HG03457 (cell line): ENCODE data around the gene GIT1.
A peak's percentile ranks its signal among the peaks of the same experiment; 100 is the strongest.

Experiments used
- ATAC-seq: cut with Tn5 transposase; IDR thresholded peaks from one replicate; pipeline ENCODE4 v1.9.1; 2021; ENCODE audit warnings: moderate number of reproducible peaks; ENCODE audit not compliant: unreplicated experiment

The GIT1 gene

DNA sequence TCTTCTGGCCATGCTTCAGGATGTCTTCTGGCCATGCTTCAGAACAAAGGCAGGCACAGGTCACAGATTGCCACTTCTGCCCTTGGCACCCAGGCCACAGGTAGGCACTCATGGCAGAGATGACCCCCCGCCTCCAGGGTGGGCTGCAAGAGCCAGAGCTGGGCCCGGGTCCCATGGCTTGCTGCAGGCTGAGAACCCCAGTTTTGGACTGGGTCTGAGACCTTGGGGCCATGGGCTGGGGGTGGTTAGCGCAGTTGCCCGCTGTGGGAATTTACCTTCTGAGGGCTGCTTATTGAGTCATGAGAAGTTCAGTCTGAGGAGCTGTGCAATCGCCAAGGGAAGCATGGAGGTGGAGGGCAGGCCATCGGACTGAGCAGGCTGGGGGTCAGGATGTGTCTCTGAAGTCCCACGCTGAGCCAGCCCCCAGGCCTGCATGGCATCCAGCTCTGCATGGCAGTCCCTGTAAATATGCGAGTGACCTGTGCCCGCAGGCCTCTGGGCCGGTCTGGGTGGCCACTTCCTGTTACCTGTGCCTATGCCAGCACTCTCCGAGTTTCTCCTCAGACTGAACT is 5.2 kb upstream of the GIT1 start:
- ATAC-seq, result no peak

DNA sequence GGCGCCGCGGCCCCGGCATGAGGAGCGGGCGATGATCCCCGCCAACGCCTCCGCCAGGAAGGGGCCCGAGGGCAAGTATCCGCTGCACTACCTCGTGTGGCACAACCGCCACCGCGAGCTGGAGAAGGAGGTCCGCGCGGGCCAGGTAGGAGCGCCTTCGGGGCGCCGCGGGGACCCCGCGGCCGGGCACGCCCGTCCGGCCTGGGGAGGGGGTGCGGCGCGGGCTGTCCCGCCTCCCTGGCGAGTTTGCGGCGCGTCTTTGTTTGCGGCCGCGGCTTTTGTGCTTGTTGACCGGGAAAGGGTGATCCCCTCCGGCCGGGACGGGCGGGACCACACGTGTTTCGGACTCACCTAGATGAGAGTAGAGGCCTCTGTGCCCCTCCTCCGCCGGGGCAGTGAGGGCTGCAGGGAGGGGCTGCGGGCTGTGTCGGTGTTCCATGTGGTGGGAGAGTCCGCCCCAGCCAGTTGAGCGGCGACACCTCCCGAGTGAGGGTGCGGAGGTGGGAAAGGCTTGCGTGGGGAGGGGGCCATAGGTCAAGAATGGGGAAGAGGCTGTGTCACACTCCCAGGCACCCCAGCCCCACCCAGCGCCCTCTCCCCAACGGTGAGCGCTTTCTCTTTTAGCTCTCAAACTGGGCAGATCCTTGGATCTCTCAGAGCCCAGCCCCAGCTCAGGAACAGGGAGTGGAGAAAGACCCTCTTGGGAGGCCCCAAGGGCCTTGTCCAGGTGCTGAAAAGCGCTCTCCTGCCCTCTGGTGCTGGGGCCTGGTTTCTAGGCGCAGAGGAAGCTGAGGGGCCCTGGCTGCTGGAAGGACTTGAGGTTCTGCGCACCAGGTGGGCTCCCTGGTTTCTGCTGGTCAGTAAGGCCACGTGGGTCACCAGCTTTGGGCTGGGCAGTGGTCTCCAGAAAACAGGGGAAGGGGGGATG is 4.4 kb upstream of the GIT1 start:
- ATAC-seq, result no peak

DNA sequence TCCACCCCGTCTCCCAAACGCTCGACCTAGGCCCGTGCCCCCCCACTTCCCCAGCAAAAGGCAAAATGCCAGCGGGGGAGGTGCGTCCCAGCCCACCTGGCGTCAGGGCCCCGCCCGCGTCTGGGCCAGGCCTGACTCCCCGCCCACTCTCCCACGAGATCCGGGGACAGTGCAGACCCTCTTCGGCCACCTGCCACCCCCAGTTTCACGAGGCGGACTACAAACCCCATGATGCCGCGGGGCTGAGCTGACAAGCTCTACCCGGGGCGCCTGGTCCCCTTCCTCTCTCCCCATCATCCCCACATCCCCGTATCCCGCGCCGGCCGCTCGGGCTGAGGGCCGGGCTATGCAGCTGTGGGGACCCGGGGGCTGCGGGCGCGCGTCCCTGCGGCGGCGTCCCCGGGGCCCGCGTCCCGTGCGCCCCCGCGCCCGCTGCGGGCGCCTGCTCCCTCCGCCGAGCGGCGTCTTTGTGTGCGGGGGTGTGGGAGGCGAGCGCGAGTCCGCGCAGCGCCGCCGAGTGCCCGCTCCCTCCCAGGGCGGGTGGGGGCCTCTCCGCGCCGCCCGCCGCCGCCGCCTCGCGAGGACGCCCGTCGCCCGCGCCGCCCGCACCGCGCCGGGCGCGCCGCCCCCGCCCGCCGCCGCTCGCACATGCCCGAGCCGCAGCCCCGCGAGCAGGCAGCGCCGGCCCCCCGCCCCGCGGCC is 3.6 kb upstream of the GIT1 start, which contains the start of gene ANKRD13B:
Gene ANKRD13B (plus strand): TSS at position 283 of the 702 bp plus-strand sequence. CDS start 490 bp downstream, outside the sequence.
- ATAC-seq, result no peak

DNA sequence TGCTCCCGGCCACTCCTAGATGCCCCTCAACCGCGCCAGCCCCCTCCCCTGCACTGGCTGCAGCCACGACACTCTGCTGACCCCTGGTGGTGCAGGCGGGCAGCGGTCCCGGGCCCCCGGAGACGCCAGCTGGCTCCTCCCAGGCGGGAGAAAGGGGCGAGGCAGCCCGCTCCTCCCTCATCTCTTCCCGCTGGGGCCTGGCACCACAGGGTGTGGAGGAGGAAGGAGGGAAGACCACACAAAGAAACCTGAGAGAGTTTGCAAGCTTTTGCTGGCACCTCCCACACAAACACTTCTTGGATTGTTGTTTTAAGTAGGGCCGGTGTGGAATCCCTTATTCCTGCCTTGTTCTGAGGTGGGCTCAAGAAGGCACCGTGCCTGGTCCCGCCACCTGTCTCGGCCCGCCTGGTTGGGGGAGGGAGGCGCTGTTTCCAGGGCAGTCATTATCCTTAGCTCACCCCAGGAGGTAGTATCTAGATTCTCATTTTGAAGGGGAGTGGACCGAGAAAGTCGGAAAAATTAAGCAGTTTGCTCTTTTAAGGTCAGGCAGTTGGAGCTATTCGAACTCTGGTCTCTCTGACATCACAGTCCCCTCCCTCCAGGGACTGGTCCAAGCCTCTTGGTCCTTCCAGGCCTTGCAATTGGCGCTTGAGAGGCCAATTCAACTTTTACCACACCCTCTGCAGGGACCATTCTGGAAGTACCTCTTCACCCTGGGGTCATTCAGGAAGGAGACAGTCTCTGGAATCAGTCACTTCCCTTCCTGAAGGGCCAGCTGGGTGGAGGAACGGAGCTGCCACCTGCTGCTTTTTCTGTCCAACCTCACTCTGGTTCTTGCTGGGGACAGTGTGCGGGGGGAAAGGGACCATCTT is 2.5 kb upstream of the GIT1 start:
- ATAC-seq, result no peak

DNA sequence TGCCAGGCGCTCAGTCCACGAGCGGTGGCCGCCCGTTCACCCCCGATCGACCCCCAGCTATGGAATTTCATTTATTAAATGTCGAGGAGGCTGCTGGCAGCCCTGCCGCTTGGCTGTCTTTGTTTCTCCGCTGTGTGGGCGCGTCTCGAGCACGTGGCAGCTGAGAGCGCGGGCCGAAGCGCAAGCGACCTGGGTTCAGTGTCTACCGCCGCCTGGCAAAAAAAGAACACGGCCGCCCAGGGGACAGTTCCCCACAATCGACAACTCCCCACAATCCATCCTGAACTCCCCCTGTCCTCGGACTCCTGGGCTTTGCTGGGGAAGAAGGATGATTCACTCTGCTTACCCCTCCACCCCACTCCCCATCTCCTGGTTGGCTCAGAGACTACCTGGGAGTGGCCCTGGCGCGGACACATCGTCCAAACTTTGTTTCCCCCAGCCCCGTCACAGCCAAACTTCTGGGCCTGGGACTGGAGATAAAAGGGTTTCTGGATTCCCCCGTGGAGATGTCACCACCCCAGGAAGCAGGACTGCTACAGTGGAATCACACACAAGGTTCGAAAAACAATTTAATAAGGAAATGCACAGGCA is 1.8 kb upstream of the GIT1 start:
- ATAC-seq, result no peak

DNA sequence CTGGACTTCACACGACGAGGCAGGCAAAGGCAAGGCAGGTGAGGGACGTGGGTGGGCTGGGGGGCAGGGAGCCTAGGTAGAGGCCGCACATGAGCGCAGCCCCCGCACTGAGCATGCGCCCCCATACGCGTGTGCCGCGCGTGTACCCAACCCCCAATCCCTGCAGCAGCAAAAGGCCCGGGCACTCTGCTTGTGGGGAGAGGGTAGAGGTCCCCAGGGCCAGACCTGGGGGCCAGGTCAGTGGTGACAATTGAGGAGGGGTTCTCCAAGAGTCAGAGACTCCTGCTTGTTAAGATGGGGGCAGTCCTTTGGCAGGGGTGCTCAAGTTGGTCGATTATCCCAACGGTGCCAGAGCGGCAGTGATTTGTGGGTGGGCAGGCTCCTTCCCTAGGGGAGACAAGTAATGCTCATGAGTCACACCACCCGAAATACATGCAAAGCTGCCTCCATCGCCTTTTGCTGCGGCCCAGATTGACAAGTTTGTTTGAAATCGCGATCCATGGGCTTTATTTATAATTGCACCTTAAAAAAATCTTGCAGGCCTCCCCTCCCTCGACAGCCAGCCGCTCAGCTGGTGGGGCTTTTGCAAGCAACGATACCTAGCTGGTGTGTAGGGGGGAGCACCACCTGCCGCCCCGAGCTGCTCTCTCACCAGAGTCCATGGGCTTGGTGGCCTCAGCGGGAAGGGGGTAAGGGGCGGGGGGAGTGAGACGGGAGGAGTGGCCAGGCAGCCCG is 1.1 kb upstream of the GIT1 start:
- no peak for ATAC-seq

DNA sequence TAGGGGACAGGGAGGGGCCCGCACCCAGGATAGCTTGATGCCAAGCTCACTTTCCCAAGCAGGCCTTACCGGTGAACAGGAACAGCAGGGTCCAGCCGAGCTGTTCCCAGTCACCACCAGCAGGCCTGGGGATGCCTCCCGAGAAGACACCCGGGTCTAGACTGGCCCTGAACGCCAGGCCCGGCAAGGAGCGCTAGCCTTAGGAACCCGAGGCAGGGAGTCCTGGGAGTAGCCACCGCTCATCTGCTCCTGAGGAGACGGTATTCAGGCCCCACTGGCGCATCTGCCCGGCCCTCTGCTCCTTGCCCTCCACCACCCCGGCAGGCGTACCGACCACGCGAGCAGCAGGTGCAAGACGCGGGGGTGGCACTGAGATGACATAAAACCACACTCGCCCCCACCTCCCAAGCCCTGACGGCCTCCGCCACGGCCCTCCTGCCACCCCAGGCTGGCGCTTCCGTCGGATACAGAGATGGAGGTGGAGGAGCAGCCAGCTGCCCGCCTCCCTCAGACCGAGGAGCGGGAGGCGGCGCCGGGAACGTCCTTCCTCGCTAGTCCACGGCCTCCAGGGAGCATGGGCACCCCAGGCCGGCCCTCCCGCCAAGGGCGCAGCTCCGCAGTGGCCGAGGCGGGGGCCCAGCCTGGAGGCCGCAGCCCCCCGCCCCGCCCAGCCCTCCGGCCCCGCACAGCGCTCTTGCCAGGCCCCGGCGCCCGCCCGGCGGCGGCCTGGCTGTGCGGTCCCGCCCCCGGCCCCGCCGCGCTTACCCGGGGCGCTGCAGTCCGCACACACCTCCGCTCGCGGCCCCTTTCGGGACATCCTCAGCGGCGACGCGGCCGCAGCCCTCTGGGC is 661 bp downstream of the GIT1 start:
- peak; percentile 4 for ATAC-seq

DNA sequence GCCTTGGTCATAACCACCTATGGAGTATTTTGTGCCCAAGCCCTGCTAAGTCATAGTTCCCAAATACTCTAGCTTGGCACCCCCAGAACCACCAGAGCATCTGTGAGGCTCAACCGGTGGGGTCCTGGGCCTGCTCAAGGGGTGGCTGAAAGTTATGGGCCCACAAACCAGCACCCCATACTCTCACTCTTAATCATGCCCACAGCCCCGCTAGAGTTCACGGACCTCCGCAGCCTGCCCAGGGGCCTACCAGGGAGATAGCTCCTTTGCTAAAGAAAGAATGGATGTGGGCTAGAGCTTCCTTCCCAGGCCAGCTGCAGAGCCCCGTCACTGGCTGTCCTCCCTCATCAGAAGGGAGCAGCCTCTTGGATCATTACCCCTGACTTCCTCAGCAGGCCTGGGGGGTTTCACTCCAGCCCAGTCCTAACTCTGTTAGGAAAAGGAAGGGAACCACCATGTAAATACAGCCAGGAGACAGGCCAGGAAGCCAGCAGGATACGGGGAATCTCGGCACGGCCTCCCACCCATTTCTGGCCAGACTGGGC is 1.4 kb downstream of the GIT1 start:
- no peak for ATAC-seq

DNA sequence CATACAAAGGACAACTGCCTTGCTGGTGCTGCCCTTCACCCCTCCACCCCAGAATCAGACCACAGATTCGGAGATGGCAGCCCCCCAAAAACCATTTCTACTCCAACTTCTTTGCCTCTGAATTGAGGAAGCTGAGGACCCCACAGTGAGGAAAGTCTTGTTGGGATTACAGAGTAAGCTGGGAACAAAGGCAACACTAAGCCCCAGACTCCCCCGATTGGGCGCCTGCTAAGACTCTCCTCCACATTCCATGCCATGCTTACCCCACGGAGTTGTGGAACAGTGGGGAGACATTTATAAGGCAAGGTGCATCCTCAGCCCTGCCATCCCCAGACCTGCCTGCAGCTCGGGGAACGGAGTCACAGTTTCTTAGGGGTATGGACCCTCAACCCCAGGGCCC is 1.9 kb downstream of the GIT1 start:
- no peak for ATAC-seq

DNA sequence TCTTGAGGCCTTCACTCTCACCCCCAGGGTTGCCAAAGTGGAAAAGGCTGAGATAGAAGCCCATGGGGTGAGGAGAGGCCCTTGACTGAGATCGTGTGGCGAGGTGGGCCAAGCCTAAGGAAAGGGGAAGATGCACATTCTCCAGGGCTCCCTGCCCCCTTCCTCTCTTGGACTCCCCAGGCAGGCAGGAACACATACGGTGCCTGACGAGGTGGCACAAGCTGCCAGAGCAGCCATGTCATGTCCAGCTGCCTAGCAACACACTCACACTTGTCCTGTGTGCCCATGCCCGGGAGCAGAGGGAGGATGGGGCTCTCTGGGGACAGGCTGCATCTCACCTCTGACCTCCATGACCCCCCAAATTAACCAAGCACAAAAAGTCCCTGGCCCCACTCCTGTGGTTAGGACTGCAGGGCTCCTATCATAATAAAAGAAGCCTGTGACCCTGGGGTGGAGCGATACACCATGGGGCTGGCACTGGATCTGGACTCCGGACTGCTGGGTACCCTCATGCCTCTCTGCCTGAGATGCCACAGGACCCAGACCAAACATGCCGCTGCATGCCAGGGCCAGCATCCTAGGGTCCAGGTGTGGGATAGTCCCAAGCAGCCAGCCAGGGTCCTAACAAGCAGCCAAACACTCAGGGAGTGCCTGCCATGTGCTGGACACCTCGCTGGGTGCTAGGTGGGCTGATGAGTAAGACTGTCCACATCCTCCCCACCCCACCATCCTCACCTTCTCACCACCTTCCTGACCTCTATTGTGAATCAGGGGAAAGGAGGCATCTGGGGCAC is 2.6 kb downstream of the GIT1 start:
- no peak for ATAC-seq

DNA sequence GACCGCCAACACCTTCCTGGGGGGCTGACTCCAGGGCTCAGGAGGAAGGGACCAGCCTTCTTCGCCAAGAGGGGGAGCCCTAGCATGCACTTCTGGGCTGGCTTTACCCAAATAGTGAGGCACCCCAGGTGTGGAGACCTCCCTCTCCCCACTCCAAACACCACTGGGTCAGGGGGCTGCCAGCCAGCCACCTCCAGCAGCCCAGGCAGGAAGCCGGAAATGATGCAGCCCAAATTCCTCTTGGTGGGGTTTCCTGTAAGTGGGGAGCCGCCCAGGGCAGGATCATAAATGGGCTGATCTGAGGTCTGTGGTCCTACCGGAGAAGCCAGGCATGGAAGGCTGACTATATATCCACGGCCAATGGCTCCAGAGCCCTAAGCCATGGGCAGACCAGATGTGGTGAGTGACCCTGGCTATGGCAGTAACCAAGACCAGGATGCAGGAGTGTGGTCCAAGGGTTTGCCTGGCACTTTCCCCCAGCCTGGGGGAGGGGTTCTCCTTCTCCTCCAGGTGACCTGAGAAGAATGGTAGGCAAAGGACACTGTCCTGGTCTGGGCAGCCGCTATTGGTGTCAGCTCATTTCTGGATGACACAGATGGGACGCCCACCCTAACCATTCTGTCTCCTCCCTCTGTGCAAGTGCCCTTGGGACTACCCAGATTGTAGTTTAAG is 4.2 kb downstream of the GIT1 start:
- no peak for ATAC-seq

DNA sequence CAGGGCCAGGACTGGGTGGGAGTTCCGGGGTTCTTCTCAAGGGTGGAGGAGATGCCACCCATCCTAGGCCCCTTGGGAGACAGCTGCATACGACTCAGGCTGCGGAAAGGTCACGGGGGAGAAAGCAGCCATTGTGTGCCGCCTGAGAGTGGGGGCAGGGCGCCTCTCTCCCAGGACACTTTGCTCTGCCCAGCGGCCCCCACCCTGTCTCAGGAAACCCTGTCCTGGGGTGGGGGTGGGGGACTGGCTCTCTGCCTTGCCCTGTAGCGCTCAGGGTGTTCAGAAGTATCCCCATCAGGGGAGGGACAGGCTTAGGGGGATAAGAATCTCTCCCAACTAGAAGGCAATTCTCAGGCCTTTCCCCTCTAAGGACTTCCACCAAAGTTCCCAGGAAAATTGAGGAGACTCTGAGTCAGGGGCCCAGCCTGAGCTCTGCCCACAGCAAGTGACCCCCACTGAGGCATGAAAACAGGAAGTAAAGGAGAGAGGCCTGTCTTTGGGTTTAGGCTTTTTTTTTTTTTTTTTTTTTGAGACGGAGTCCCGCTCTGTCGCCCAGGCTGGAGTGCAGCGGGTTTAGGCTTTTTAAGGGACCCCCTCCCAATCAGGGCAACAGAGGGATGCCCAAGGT is 4.9 kb downstream of the GIT1 start:
- no peak for ATAC-seq

DNA sequence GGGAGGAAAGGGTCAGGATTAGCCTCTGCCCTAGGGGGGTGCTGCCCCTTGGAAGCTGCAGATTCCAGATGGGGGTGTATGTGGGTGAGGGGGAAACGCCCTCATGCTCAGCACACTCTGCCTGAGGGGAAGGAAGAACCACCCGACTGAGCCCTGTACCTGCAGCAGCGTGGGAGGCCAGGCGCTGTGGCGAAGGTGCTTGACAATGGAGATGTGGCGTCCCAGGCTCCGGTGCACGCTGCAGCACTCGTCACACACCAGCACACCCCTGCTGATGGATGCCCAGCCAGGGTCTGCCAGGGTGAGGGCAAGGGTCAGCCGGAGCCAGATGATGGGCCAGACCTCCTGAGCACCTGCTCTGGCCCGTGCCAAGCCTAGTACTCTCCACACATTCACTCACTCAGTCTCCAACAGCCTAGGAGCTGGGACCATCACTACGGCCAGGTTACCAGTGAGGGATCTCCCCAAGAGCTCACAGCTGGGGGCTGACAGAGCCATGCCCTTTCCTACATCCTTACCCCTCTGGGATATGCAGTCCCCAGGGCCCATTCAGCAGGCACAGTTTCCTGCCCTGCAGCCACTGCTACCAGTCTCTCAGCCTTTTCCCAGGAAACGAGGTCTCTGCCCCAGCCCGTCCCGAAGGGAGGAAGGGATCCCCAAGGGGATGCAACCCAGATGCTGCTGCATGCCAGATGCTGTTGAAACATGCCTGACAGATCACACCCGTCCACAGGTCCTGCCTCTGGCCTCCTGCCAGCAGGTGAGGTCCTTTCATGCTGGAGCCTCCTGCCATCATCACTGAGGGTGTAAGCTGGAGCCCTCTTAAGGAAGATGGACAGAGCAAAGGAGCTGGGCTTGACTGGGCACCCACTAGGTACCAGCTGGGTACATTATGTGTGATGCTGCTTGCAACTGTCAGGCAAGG is 5.9 kb downstream of the GIT1 start:
- no peak for ATAC-seq

DNA sequence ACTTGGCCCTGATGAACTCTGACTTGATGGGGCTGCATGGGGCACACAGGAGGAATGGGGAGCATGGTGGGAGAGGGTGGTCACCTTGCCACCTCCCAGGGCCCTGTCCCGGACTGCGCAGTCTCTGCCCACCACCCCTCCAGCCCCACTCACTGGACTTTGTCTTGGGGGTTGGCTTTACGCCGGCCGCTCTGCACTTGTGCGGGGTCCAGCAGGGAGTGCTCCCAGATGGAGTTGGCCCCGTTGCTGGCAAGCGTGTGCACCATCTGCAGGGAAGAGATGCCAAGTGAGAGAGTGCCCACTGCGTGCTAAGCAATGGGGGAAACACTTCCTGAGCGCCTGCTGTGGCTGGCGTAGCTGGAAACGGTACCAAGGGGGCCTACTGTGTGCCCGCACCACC is 6.7 kb downstream of the GIT1 start:
- no peak for ATAC-seq

DNA sequence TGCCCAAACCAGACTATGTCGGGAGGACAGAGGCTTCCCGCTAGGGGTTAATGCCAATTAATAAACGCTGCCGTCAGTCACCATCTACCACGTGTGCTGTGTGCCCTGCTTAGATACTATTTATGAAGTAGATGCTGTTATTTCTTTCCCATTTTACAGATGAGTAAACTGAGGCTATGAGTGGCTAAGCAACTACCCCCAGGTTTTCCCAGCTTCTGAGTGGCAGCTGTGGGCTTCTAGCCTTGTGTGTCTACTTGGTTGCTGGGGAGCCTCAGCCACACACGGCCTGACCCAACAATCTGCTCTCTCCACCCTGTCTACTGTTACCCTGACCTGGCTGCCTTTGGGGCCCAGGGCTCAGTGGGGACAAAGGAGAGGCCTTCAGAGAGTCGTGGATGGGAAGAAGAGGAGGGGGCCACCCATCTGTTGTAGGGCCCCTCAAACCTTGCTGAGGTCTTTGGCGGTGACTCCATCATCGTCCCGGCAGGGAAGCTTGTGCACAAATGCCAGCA is 7.1 kb downstream of the GIT1 start:
- ATAC-seq, result no peak
